ENCODE results near the gene PIK3C2B. TPM values are rescaled to one million over a fixed set of nuclear protein-coding genes. Genes with fewer than 3 reads are reported as not detected.

PIK3C2B gene
- total RNA-seq, 2 experiments from 2014 or later: 37.1 to 41.8 TPM

DNA sequence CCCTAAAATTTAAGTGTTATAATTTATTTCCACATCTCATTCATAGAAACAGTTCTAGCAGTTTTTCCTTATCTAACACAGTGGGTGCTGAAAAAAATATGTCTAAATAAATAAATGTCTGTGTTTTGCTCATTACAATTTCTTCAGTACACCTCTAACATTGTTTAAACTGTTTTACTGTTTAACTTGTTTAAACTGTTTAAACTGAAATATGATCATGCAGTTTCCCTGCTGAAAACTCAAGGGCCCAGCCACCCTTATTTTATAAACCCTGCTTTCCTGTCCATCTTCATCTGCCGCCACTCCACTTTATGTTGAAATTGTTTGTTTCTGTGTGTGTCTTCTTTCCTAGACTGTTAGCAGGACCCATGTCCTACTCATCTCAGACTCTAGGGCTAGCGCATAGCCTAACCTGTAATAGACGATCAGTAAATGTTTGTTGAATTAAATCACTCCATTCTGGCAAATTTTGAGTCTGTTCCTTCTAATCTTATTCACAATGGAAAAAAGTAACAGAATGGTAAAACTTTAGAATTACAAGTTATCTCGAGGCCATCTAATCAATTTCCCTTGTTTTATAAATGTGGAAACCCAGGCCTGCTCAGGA is 9.4 kb upstream of the PIK3C2B start:
- peaks cover 2% of the 10 kb centered on the region for H3K36me3 Mint-ChIP-seq
- peaks cover 4% of the 10 kb centered on the region for H3K27me3 Mint-ChIP-seq
- no peak overlapping the region for H3K27ac Mint-ChIP-seq
- H3K4me1 Mint-ChIP-seq: peaks cover 28% of the 10 kb centered on the region
- POLR2A ChIA-PET: interaction anchor here (1.1 kb wide), 1 partner anchor 299 kb away, joined by 3 read pairs; no protein-coding TSS in a partner anchor
- no peak for ATAC-seq (ENCODE audit: low read depth)
- no peak overlapping the region for H3K4me3 Mint-ChIP-seq
- DNase-seq: no peak
- no peaks in the 10 kb centered on the region for H3K9me3 Mint-ChIP-seq

DNA sequence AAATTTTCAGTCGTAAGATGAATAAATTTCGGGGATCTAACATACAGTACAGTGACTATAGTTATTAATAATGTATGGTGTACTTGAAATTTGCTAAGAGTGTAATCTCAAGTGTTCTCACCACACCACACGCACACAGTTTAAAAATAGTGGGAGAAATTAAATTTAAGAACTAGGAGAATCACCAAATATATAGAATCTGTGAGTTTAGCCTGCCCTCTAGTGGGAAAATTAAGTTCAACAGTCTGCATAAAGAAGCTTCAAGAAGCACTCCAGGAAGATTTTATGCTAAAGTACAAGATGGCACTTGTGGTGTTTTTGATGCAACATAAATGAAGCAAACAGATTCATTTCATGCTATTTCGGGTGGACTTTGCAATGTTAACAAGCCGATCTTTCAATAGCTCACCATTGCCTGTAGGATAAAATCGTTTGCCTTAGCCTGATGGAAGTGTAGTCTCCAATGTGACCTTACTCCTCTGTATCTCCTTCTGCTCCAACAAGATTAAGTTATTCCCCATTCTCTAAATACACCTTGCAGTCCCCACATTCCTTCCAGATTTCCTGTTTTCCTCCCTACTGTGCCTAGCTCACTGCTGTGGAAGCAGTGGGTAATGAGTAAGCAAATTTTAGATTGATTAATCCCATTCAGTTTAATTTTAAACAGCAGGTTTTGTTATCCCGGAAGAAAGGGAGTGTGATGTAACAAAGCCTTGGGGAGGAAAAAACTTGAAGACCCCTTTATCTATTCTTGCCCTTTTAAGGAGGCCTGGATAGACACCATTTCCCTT is 8.7 kb upstream of the PIK3C2B start:
- H3K27ac Mint-ChIP-seq: peak overlapping the region; percentile 1
- H3K9me3 Mint-ChIP-seq: no peaks in the 10 kb centered on the region
- H3K4me1 Mint-ChIP-seq: peaks cover 28% of the 10 kb centered on the region

DNA sequence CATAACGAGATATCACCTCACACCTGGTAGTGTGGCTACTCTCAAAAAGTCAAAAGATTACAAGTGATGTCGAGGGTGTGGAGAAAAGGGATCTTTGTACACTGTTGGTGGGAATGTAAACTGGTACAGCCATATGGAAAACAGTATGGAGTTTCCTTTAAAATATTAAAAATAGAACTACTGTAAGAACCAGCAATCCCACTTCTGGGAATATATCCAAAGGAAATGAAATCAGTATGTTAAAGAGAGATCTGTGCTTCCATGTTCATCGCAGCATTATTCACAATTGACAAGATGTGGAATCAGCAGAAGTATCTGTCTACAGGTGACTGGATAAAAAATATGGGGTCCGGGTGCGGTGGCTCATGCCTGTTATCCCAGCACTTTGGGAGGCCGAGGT is 7.6 kb upstream of the PIK3C2B start:
- H3K27me3 Mint-ChIP-seq: peaks cover 4% of the 10 kb centered on the region
- POLR2A ChIA-PET: interaction anchor here (1.3 kb wide), 1 partner anchor 55 kb away, joined by 6 read pairs; no protein-coding TSS in a partner anchor
- H3K9me3 Mint-ChIP-seq: no peaks in the 10 kb centered on the region
- H3K4me3 Mint-ChIP-seq: no peak overlapping the region
- ATAC-seq (ENCODE audit: low read depth) (no peak), DNase-seq (no peak)
- H3K27ac Mint-ChIP-seq: no peak overlapping the region
- peaks cover 2% of the 10 kb centered on the region for H3K36me3 Mint-ChIP-seq
- peaks cover 24% of the 10 kb centered on the region for H3K4me1 Mint-ChIP-seq

More for the DNA sequence above, 8.7 kb upstream of the PIK3C2B start:
- ATAC-seq (ENCODE audit: low read depth) (no peak), DNase-seq (no peak)
- POLR2A ChIA-PET: interaction anchor here (0.7 to 1.3 kb wide), 5 partner anchors 9 to 304 kb away, joined by 3 to 6 read pairs (median 3); partner anchors contain the start of gene PIK3C2B
- H3K36me3 Mint-ChIP-seq: peaks cover 2% of the 10 kb centered on the region
- peaks cover 4% of the 10 kb centered on the region for H3K27me3 Mint-ChIP-seq
- no peak overlapping the region for H3K4me3 Mint-ChIP-seq

DNA sequence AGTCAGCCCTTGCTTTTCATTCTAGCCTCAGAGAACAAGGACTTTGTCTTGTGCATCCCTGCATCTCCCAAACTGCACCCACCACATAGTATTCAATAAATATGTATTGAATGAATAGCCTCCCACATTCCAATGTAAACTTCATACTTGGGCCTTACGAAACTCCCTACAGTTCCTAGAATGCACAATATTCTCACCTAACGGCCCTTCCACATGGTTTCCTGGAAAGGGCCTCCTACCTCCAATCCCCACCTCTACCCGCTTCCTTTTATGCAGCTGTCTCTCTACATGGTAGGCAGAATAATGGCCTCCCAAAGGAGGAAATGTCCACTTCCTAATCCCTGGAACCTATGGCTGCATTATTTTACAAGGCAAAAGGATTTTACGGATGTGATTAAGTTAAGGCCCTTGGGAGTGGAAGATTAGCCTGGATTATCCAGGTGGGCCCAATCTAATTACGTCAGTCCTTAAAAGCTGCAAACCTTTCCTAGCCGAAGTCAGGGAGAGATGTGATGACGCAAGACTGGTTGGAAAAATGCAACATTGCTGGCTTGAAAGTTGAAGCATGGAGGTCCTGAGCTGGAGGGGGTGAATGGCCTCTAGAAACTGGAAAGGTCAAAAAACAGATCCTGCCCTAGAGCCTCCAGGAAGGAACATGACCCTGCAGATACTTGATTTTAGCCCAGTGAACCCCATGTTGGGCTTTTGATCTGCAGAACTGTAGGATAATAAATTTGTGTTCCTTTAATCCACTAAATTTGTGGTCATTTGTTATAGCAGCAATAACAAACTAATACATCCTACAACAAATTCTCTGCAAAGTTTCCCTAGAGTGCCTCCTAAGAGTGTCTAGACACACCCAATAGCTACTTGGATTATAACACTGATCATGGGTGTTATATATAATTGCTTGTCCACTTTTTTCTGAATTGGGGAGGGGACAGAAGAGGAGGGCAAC is 5.2 kb upstream of the PIK3C2B start:
- H3K27me3 Mint-ChIP-seq: peaks cover 2% of the 10 kb centered on the region
- ATAC-seq (ENCODE audit: low read depth) (no peak), DNase-seq (no peak)
- no peaks in the 10 kb centered on the region for H3K9me3 Mint-ChIP-seq
- H3K27ac Mint-ChIP-seq: no peak overlapping the region
- no peak overlapping the region for H3K4me3 Mint-ChIP-seq
- no peaks in the 10 kb centered on the region for H3K36me3 Mint-ChIP-seq
- peaks cover 24% of the 10 kb centered on the region for H3K4me1 Mint-ChIP-seq
- POLR2A ChIA-PET: no interaction called here

DNA sequence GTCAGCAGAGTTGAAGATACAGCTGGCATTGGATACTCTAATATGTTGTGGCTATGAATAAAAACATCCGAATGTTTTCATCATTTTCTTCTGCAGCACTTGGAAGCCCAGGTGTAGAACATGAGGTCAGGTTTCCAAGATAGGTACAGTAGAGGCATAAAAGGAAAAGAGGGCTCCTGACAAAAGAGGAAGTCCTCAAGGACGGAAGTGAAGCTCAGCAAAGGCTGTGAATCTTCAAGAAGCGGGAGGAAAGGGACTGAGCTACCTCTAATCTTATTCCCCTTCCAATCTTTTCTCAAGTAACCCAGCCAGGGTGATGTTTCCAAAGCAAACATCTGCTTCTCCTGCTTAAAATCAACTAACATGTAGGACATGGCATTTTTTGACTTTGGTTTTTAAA is 4.4 kb upstream of the PIK3C2B start:
- no peak overlapping the region for H3K4me3 Mint-ChIP-seq
- peaks cover 2% of the 10 kb centered on the region for H3K27me3 Mint-ChIP-seq
- ATAC-seq (ENCODE audit: low read depth) (no peak), DNase-seq (no peak)
- H3K36me3 Mint-ChIP-seq: no peaks in the 10 kb centered on the region
- POLR2A ChIA-PET: interaction anchor here (0.6 to 1.0 kb wide), 2 partner anchors 51 to 55 kb away, joined by 3 read pairs; no protein-coding TSS in a partner anchor
- no peaks in the 10 kb centered on the region for H3K9me3 Mint-ChIP-seq
- H3K27ac Mint-ChIP-seq: no peak overlapping the region
- peaks cover 24% of the 10 kb centered on the region for H3K4me1 Mint-ChIP-seq

DNA sequence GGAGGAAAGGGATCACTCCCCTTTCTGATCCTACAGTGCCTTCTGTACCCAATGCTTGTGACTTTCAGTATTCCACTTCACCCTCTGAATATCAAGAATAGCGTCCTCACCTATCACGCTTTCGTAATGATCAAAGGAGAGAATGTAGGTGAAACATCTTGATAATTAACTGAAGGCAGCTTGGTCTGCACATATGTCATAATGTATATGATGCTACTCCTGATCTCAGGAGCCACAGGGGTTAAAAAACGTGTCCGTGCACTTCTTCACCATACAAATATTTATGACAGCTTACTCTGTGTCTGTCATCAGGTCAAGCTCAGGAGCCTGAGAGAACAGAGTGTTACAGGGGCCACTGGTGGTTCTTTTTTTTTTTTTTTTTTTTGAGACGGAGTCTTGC is 1.2 kb upstream of the PIK3C2B start:
- Mint-ChIP-seq H3K36me3 (peaks cover 1% of the 10 kb centered on the region), H3K27me3 (no peaks in the 10 kb centered on the region), H3K9me3 (no peaks in the 10 kb centered on the region), H3K27ac (peak overlapping the region; percentile 37), H3K4me3 (peak overlapping the region; percentile 95), H3K4me1 (peaks cover 39% of the 10 kb centered on the region)
- POLR2A ChIA-PET: interaction anchor here (1.4 to 3.5 kb wide), 3 partner anchors 11 to 49 kb away, joined by 8 to 41 read pairs (median 23); partner anchors contain the start of gene MDM4
- DNase-seq (no peak), ATAC-seq (ENCODE audit: low read depth) (no peak)

DNA sequence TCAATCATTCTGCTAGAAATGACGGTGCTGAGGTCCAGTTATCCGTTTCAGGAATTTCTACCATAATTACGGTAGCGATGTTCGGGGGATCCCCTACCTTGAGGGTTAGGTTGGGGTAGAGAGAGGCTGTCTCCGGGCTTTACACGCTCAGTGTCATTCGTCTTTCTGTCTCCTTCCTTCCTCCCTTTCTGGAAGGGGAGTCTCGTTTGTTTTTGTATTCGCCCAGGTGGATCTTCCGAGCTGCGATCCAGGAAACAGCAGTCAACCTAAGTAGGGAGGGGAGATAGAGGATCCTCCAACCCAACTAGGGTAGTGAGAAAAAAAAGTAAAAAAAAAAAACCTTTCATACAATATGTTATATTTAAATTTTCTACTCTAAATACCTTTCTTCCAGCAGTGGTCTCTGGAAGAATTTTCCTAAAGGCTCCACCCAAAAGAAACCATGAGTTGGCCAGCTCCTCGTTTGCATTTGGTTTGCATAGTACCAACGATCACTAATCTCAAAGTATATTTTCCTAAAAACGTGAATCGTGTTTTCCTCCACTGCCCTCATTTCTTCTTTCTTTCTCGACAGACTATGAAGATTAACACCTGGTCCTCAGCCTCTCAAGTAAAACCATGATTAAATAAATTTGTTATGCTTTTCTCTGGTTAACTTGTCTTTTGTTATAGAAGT is 611 bp upstream of the PIK3C2B start:
- H3K4me3 Mint-ChIP-seq: peak overlapping the region; percentile 95
- ATAC-seq (ENCODE audit: low read depth) (peak; percentile 50), DNase-seq (no peak)
- POLR2A ChIA-PET: interaction anchor here (0.6 to 3.5 kb wide), 15 partner anchors 8 to 85 kb away, joined by 3 to 41 read pairs (median 6); partner anchors contain the start of gene MDM4
- peaks cover 5% of the 10 kb centered on the region for H3K36me3 Mint-ChIP-seq
- H3K27me3 Mint-ChIP-seq: no peaks in the 10 kb centered on the region
- H3K9me3 Mint-ChIP-seq: no peaks in the 10 kb centered on the region
- H3K27ac Mint-ChIP-seq: peak overlapping the region; percentile 91
- H3K4me1 Mint-ChIP-seq: peaks cover 43% of the 10 kb centered on the region

DNA sequence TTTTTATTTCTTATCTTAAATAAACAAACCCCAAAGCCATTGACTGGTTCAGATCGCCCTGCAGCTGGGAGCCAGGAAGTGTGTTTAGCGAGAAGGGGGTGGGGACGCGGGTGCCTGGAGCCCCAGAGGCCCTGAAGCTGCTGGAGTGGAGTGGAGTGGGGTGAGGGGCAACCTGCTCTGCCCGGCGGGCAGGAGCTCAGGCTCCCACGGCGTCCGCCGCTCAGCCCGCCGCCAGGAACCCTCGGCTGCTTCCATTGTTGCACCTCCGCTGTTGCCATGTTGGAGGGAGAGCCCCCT is 673 bp downstream of the PIK3C2B start:
- peak overlapping the region; percentile 95 for H3K4me3 Mint-ChIP-seq
- H3K36me3 Mint-ChIP-seq: peaks cover 12% of the 10 kb centered on the region

DNA sequence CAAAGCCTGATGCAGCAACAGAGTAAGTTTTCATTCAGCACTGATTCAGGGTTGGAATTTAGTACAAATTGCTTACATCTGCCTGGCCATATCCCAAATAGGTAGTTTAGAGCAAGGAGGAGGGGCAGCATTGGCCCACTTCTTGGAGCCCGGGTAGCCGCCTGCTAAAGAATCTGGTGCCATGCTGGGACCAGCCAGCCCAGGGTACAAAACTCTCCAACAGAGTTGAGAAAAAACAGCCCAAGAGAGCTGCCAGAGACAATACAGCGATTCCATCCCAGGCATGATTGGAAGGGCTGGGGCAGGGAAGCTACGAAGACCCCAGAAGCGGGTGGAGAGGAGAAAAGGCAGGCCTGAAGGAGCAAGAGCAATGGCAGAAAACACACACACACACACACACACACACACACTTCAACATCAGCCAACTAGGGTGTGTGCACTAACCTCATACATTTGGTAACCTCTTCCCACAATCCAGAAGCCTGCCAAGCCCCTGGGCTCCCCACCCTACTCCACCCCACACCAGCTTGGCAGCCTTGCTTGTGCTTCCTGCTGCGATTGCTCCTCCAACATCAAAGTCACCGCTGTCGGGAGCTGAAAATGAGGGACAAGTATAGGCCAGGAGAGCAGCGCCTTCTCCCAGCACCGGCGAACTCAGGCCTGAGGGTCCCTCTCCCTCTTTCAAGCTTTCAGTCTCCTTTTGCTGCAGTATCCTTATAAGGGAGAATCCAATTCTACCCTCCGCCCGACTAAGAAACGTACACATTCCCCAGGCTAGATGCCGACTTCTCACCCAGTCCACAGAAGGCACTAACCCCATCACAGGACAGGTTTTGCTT is 1.2 kb downstream of the PIK3C2B start:
- POLR2A ChIA-PET: interaction anchor here (0.6 to 3.5 kb wide), 19 partner anchors 9 to 718 kb away, joined by 3 to 41 read pairs (median 5); partner anchors contain the start of gene MDM4
- H3K27ac Mint-ChIP-seq: peak overlapping the region; percentile 91
- peaks cover 17% of the 10 kb centered on the region for H3K36me3 Mint-ChIP-seq

More for the DNA sequence above, 673 bp downstream of the PIK3C2B start:
- Mint-ChIP-seq H3K9me3 (no peaks in the 10 kb centered on the region), H3K27ac (peak overlapping the region; percentile 91), H3K4me1 (peaks cover 41% of the 10 kb centered on the region), H3K27me3 (no peaks in the 10 kb centered on the region)
- POLR2A ChIA-PET: interaction anchor here (0.7 to 3.5 kb wide), 20 partner anchors 8 to 718 kb away, joined by 3 to 41 read pairs (median 5); partner anchors contain the start of gene MDM4
- ATAC-seq (ENCODE audit: low read depth) (peak; percentile 45), DNase-seq (no peak)

DNA sequence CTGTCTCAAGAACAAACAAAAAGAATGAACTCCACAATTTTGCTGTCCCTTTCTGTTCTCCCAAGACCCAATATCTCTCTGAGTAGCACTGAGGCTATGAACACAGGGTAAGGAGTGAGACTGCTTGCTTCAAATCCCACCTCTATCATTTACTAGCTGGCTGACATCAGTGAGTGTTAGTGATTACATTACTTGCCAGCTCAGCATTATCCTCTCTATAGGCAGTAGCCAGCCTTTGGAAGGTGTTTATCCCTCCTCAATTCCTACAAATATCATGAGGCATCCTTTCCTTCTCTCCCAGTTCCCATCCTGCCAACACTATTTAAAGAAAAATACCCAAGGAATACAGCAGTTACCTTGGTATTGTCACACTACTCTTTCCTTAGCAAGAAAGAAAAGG is 3.0 kb downstream of the PIK3C2B start:
- no peak overlapping the region for H3K27ac Mint-ChIP-seq
- H3K27me3 Mint-ChIP-seq: no peaks in the 10 kb centered on the region
- ATAC-seq (ENCODE audit: low read depth) (no peak), DNase-seq (no peak)
- peaks cover 22% of the 10 kb centered on the region for H3K36me3 Mint-ChIP-seq
- H3K4me3 Mint-ChIP-seq: no peak overlapping the region
- no peaks in the 10 kb centered on the region for H3K9me3 Mint-ChIP-seq
- H3K4me1 Mint-ChIP-seq: peaks cover 44% of the 10 kb centered on the region
- POLR2A ChIA-PET: interaction anchor here (3.1 kb wide), 1 partner anchor 44 kb away, joined by 37 read pairs; no protein-coding TSS in a partner anchor

More for the DNA sequence above, 1.2 kb downstream of the PIK3C2B start:
- peak; percentile 56 for DNase-seq
- peaks cover 41% of the 10 kb centered on the region for H3K4me1 Mint-ChIP-seq
- ATAC-seq (ENCODE audit: low read depth): no peak
- no peaks in the 10 kb centered on the region for H3K9me3 Mint-ChIP-seq
- H3K27me3 Mint-ChIP-seq: no peaks in the 10 kb centered on the region
- peak overlapping the region; percentile 95 for H3K4me3 Mint-ChIP-seq

DNA sequence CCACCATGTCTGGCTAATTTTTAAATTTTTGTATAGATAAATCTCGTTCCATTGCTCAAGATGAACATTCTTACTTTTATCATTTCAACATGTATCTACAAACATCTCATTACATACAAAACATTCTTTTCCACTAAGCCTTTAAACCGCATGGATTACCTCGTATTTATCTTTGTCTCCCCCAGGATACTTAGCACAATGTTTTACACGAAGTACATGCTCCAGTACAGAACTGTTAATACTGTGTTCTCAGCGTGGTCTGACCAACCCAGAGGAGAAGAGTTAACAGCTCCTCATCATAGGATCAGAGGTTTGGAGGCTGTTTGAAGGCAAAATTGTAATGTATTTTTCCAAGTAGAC is 7.4 kb downstream of the PIK3C2B start:
- no peak for ATAC-seq (ENCODE audit: low read depth)
- H3K4me1 Mint-ChIP-seq: peaks cover 25% of the 10 kb centered on the region
- H3K9me3 Mint-ChIP-seq: no peaks in the 10 kb centered on the region
- DNase-seq: no peak
- H3K27ac Mint-ChIP-seq: no peak overlapping the region
- no peak overlapping the region for H3K4me3 Mint-ChIP-seq
- POLR2A ChIA-PET: no interaction called here
- no peaks in the 10 kb centered on the region for H3K27me3 Mint-ChIP-seq
- H3K36me3 Mint-ChIP-seq: peaks cover 22% of the 10 kb centered on the region
